ENCODE results near the gene MDP1.

GRCh38 chr14:24219521-24219920 lies 3.7 kb upstream of the MDP1 start:
- no peak for TF ChIP-seq CHD2 (IDR thresholded peaks at IDR 0.05; ENCODE audit: borderline replicate concordance, low read depth, low read length)
- no peak for TF ChIP-seq TAF1 (IDR thresholded peaks at IDR 0.05; ENCODE audit: borderline replicate concordance, low read depth, low read length)
- TF ChIP-seq YY1 (IDR thresholded peaks at IDR 0.05; ENCODE audit: low read depth, low read length) = no peak
- TF ChIP-seq NFYA (IDR thresholded peaks at IDR 0.05; ENCODE audit: borderline replicate concordance, low read depth, low read length) = no peak
- no peak for TF ChIP-seq EP300 (IDR thresholded peaks at IDR 0.05; ENCODE audit: borderline replicate concordance in 1 of 2, control insufficient read depth in 1 of 2, low read depth in 2 of 2, low read length in 2 of 2)
- TF ChIP-seq ZZZ3 (IDR thresholded peaks at IDR 0.05; ENCODE audit: control insufficient read depth, insufficient read length, low read depth) = no peak
- no peak for TF ChIP-seq TARDBP (IDR thresholded peaks at IDR 0.05; ENCODE audit: borderline replicate concordance)
- no peak for TF ChIP-seq POLR2A (IDR thresholded peaks at IDR 0.05; ENCODE audit: low read depth, low read length)

All from GM12878 (cell line).